HG02970 (cell line): ENCODE measurements around the gene CHKB.
"Not testable (repeated sequence)": the region's sequence is repeated elsewhere in the genome, so short reads cannot be mapped to it uniquely, and the experiment has no call there.

Source experiments
- ATAC-seq: cut with Tn5 transposase; IDR thresholded peaks from one replicate; pipeline ENCODE4 v1.9.1; 2021; ENCODE audit warnings: mild to moderate bottlenecking, moderate library complexity, moderate number of reproducible peaks; ENCODE audit not compliant: unreplicated experiment, low FRiP score

The CHKB gene

GRCh38 chr22:50535113-50535512, 47.5 kb downstream of the CHKB start:
- ATAC-seq = no peak

DNA sequence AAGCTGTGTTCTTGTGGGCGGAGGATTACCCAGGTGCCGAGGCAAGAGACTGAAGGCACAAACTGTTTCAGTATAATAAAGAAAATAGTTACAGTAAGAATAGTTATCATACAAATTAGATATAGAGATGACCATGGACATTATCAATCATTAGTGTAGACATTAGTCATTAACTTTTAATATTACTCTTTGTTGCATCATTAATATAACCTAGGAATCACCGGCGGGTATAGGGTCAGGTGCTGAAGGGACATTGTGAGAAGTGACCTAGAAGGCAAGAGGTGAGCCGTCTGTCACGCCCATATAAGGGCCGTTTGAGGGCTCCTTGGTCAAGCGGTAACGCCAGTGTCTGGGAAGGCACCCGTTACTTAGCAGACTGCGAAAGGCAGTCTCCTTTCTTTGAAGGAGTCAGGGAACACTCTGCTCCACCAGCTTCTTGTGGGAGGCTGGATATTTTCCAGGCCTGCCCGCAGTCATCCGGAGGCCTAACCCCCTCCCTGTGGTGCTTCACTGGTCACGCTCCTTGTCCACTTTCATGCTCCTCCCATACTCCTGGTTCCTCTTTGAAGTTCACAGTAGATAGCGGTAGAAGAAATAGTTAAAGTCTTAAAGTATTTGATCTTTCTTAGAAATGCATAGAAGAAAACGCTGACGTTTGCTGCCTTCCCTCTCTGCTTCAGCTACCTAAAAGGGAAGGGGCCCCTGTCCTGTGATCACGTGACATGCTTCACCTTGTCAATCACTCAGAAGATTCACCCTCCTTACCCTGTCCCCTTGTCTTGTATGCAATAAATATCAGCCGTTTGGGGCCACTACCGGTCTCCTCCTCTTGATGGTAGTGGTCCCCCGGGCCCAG, 48.6 kb downstream of the CHKB start:
- ATAC-seq = not testable (repeated sequence)

GRCh38 chr22:50532824-50533796, 49.5 kb downstream of the CHKB start:
- no peak for ATAC-seq

DNA sequence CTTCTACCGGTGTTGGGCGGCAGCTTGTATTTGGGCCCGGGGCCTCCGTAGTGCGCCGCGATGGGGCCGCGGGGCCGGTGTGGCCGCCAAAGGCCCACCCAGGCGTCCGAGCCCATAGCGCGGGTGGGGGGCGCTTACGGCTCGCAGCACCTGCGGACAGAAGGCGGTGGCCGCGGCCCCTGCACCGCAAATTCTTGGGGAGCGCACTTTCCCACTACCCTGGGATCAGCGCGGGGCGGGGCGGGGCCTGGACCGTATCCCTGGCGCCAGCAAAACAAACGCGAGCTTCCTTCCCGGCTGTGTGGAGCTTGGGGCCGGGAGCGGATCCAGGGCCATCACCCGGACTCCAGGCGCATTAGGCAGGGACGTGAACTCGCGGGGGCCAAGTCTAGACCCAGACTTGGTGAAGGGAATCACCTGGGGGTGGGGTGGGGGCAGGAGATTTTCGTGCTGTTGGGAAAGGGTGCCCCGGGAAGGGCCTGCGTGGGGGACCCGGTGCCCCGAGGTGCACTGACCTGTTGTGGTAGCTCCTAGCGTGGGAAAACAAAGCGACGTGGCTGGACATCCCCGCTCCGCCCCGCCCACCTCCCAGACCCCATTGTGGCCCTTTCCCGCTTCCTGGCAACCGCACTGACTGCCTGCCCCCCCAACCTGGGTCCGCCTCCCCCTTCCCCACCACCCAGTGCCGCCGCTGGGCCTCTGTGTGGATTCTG, 50.5 kb downstream of the CHKB start:
- no peak for ATAC-seq

DNA sequence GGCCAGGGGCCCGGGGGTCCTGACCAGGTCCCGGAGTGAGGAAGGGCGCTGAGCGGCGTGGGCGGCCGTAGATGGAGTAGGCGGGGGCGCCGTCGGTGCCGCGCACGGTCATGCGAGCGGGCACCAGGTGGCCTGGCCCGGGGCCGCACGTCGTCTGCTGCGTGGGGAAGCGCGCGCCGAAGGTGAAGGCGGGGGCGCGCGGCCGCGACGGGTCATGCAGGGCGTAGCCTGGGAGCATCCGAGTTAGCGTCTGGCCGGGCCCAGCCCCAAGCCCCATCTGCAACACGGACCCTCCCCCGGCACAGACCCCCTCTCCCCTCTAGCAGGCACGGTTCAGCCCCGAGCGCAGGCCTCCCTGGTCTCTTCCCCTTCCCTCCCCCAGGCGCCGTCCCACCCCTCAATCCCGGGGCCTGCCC, 51.1 kb downstream of the CHKB start:
- no peak for ATAC-seq

DNA sequence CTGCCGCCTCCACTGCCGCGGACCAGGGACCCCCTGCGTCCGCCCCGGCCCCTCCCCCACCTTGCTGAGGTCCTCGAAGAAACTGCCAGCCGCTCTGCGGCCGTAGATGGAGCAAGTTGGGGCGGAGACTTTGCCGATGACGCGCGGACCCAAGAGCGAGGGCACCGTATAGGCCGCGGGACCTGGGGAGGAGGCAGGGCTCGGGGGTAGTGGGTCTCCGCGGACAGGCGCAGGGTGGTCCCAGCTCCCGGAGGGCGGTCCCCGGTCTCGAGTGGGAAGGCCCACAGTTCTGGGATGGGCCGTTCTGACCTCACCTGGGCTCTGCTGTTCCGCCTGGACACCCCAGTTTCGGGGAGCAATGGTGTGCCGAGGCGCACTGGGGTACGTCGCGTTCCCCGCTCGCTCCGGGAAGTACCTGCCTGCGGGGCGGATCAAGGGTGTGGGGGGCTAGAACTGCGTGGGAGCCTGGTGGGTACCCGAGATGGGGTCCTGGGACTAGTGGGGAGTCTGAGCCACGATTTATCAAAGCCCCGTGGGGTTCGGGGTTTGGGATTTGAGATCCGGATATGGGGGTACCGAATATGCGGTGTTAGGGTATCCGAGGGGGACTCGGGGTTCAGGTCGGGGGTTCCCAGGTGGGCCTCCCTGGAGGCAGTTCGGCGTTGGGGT, 51.6 kb downstream of the CHKB start:
- ATAC-seq = no peak

DNA sequence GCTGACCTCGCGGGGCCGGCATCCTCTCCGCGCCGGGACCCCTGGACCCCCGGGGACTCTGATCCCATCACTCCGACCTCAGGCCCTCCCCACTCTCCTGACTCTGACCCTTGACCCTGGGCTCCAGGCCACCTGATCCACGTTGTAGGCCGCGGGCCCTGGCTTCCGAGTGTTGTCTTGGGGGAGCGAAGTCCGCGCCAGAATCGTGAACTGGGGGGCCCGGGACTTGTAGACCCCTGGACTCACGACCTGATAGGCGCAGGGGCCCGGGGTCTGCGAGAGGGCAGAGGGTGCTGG, 52.1 kb downstream of the CHKB start:
- ATAC-seq = no peak

- ATAC-seq = no peak
Measured at GRCh38 chr22:50529897-50530579, 52.6 kb downstream of the CHKB start, which contains the start of gene TYMP. Gene TYMP (minus strand): TSS chr22:50530012. CDS start chr22:50529709, 303 bp downstream.

GRCh38 chr22:50529416-50529896, 53.2 kb downstream of the CHKB start:
- ATAC-seq = no peak
